A673 (cell line): ENCODE results near the gene ESPN. TPM values are rescaled to one million over a fixed set of nuclear protein-coding genes. Genes with fewer than 3 reads are reported as not detected.

Source experiments
- BruUV-seq: library from RNA; stranded (reverse); fragments of 400-500 nt; replicated peaks from 2 replicates; lab custom pipeline; 2021; lab: Mats Ljungman, UMichigan
- CTCF ChIA-PET: fragments of 300-600 bp; sonication (Branson Sonifier 250); formaldehyde crosslinking; loops from one replicate; lab custom pipeline; 2022; ENCODE audit warnings: antibody characterized with exemption; lab: Charles Lee
- POLR2A ChIA-PET: fragments of 300-600 bp; sonication (Branson Sonifier 250); formaldehyde crosslinking; loops from one replicate; lab custom pipeline; 2022; ENCODE audit warnings: antibody characterized with exemption; ENCODE audit not compliant: low non-redundant PET; lab: Charles Lee
- DNase-seq: peaks from one replicate; pipeline ENCODE4 v3.0.0-alpha.2; 2015; ENCODE audit warnings: low spot score
- H3K27ac ChIP-seq: fragments of 200-600 bp; sonication (generic); 2 replicates; pipeline ENCODE4 v1.5.1; 2016; ENCODE audit warnings: mixed run types, low read depth, mild to moderate bottlenecking, mixed read lengths, antibody characterized with exemption, low read length; ENCODE audit not compliant: poor library complexity, severe bottlenecking
- H3K27me3 ChIP-seq: fragments of 200-600 bp; sonication (generic); replicated peaks from 2 replicates; pipeline ENCODE4 v1.6.1; 2017; ENCODE audit warnings: mixed run types, low read depth, mild to moderate bottlenecking, mixed read lengths, antibody characterized with exemption, low read length; ENCODE audit not compliant: insufficient read depth, poor library complexity
- H3K36me3 ChIP-seq: fragments of 200-600 bp; sonication (generic); 2 replicates; pipeline ENCODE4 v1.6.1; 2016; ENCODE audit warnings: mixed run types, mild to moderate bottlenecking, mixed read lengths, antibody characterized with exemption, low read length; ENCODE audit not compliant: insufficient read depth, poor library complexity, severe bottlenecking
- H3K4me1 ChIP-seq: fragments of 200-600 bp; sonication (generic); 2 replicates; pipeline ENCODE4 v1.6.1; 2017; ENCODE audit warnings: mixed run types, mild to moderate bottlenecking, mixed read lengths, antibody characterized with exemption, low read length; ENCODE audit not compliant: insufficient read depth, poor library complexity, severe bottlenecking
- H3K4me3 ChIP-seq: fragments of 200-600 bp; sonication (generic); 2 replicates; pipeline ENCODE4 v1.5.1; 2016; ENCODE audit warnings: low read depth, mixed run types, mild to moderate bottlenecking, mixed read lengths, low read length; ENCODE audit not compliant: poor library complexity, severe bottlenecking
- H3K9me3 ChIP-seq: fragments of 200-600 bp; sonication (generic); 2 replicates; pipeline ENCODE4 v1.6.1; 2016; ENCODE audit warnings: mixed run types, low read depth, mild to moderate bottlenecking, mixed read lengths, antibody characterized with exemption, low read length; ENCODE audit not compliant: poor library complexity, severe bottlenecking
- CTCF ChIP-seq: fragments of 300-800, 200-600 bp; sonication (generic); conservative IDR thresholded peaks from 2 replicates; pipeline ENCODE4 v1.5.1; 2017; ENCODE audit warnings: low read depth, mild to moderate bottlenecking, antibody characterized with exemption, low read length, moderate library complexity, mixed read lengths
- EZH2 ChIP-seq: fragments of 200-600 bp; sonication (generic); IDR thresholded peaks from 2 replicates; pipeline ENCODE4 v1.6.1; 2017; ENCODE audit warnings: borderline replicate concordance, low read depth, mild to moderate bottlenecking, mixed read lengths, antibody characterized with exemption, low read length; ENCODE audit not compliant: poor library complexity, severe bottlenecking
- intact Hi-C: fragments of 100-400 bp; cut with micrococcal nuclease; formaldehyde crosslinking; loops from one replicate; pipeline ENCODE4 v1.10.0; 2022; ENCODE audit not compliant: unreplicated experiment
- total RNA-seq: library from RNA; stranded (reverse); gene quantifications from 2 replicates; pipeline ENCODE4 v1.2.3, GENCODE V29; 2021

The ESPN gene
- total RNA-seq, 1 experiment from 2014 or later, result not detected

DNA sequence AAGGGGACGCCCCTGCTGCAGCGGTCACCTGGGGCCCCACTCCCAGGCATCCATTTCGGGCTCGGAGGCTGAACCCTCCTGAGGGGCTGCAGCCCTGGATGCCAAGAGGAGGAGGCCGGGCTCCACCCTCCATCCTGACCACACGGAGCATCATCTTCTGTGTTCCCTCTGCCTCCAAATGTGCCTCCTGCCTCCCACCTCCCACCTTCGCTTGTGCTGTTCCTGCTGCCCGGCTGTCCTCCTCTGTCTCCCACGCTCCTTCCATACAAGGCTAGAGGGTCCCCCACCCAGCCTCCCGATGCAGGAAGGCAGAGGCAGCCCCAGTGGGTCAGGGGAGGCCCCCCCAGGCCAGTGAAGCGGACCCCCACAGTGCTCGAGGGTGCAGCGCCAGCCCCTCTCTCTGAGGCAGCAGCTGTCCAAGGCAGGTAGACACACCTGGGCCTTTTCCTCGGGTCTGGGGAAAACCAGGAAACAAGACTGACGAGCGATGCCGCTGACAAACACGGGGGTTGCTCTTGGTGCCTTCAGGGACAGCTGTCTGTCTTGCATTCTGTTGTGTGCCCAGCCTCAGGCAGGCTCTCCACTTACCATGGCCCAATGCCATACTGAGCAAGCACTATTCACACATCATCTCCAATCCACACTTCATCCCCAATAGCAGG lies 83.7 kb downstream of the ESPN start:
- Histone ChIP-seq H3K4me1 (no peaks in the 10 kb centered on the region), H3K27ac (no peak overlapping the region), H3K4me3 (no peak overlapping the region), H3K9me3 (no peaks in the 10 kb centered on the region), H3K36me3 (no peaks in the 10 kb centered on the region), H3K27me3 (no peaks in the 10 kb centered on the region)
- POLR2A ChIA-PET, result no interaction called here
- no peak for DNase-seq
- CTCF ChIA-PET, result no interaction called here
- TF ChIP-seq CTCF (no peak), EZH2 (no peak)
- no TSS peak for BruUV-seq
- intact Hi-C loops, result no loop called here

DNA sequence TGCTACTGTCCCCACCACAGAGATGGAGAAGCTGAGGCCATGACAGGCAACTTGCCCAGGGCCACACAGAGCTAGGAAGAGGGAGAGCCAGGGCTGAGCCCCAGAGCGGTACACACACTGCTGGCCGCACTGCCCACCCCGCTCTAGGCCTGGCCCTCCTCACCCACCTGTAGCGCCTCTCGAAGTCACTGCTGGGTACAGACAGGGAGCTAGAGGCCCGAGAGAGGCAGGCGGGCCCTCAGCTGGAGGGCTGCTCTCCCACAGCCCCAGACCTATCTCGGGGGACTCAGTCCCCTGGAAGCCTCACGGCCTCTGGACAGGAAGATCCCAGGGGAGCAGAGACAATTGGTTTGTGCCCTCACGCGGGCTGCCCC lies 84.2 kb downstream of the ESPN start:
- ChIA-PET CTCF (no interaction called here), POLR2A (no interaction called here)
- intact Hi-C loops, result no loop called here
- Histone ChIP-seq H3K27ac (no peak overlapping the region), H3K4me3 (no peak overlapping the region), H3K36me3 (no peaks in the 10 kb centered on the region), H3K9me3 (no peaks in the 10 kb centered on the region), H3K4me1 (no peaks in the 10 kb centered on the region), H3K27me3 (no peaks in the 10 kb centered on the region)
- no TSS peak for BruUV-seq
- no peak for DNase-seq
- TF ChIP-seq EZH2, result no peak

- TF ChIP-seq EZH2 (no peak), CTCF (no peak)
- ChIA-PET CTCF (no interaction called here), POLR2A (no interaction called here)
- Histone ChIP-seq H3K27ac (no peak overlapping the region), H3K36me3 (no peaks in the 10 kb centered on the region), H3K9me3 (no peaks in the 10 kb centered on the region), H3K4me1 (no peaks in the 10 kb centered on the region), H3K27me3 (no peaks in the 10 kb centered on the region), H3K4me3 (no peak overlapping the region)
- DNase-seq, result no peak
- intact Hi-C loops, result no loop called here
- no TSS peak for BruUV-seq
These were observed 84.8 kb downstream of the ESPN start for GRCh38 chr1:6509220-6509918.
